Adrenal gland (tissue), 12 donors: ENCODE measurements around the gene CFAP221. TPM values are rescaled to one million over a fixed set of nuclear protein-coding genes. Genes with fewer than 3 reads are reported as not detected.

Experiments used
- DNase-seq, 7 donors: peaks; one replicate each; pipeline ENCODE4 v3.0.0-alpha.2; 2019 to 2020
- H3K27ac ChIP-seq, 5 donors: fragments of 200-600 bp; sonication (generic) in 4 of 5; 1 replicate in 3 of 5; 2 replicates in 2 of 5; pipeline versions ENCODE4 v1.5.1 to v1.8.0; 2016 to 2020; ENCODE audit warnings: mild to moderate bottlenecking in 1 of 5
- H3K27me3 ChIP-seq: fragments of 200-600 bp; 2 replicates; pipeline ENCODE4 v1.8.0; 2021
- H3K36me3 ChIP-seq, 2 donors: fragments of 200-600 bp; replicated peaks in 1 of 2; 1 replicate in 1 of 2; 2 replicates in 1 of 2; pipeline versions ENCODE4 v1.5.1 to v1.8.0; 2018 to 2022
- H3K4me1 ChIP-seq, 2 donors: fragments of 200-600 bp; replicated peaks in 1 of 2; 1 replicate in 1 of 2; 2 replicates in 1 of 2; pipeline versions ENCODE4 v1.5.1 to v1.8.0; 2018 to 2021
- H3K4me3 ChIP-seq, 4 donors: fragments of 200-600 bp; sonication (generic) in 3 of 4; one replicate each; pipeline ENCODE4 v1.5.1; 2016 to 2018
- H3K9me3 ChIP-seq, 3 donors: fragments of 200-600 bp; sonication (generic) in 1 of 3; replicated peaks in 1 of 3; 1 replicate in 2 of 3; 2 replicates in 1 of 3; pipeline versions ENCODE4 v1.5.1 to v1.8.0; 2016 to 2021
- POLR2A ChIP-seq, 2 donors: fragments of 450-650 bp; IDR thresholded peaks; one replicate each; pipeline ENCODE4 v1.6.1; 2017; ENCODE audit warnings: antibody characterized with exemption in 2 of 2, mild to moderate bottlenecking in 2 of 2, moderate library complexity in 1 of 2
- whole genome bisulfite sequencing, 4 donors: extraction: QIAGEN DNeasy Blood & Tissue Kit in 2 of 4; methylation state at CpG; one replicate each; pipeline versions ENCODE4 v1.1.5 to v1.1.7; 2013 to 2017; 5-methylcytosine and 5-hydroxymethylcytosine counted together
- intact Hi-C, 2 donors: fragments of 100-400 bp; cut with DNase I; formaldehyde crosslinking; loops; one replicate each; pipeline versions ENCODE4 v1.14.1 to v1.15.0; 2022 to 2023
- polyA plus RNA-seq, 3 donors: library from polyadenylated mRNA; stranded (reverse); fragments of 200-250 nt in 2 of 3; fragments of 350-450 nt in 1 of 3; fragmentation: Illumina TruSeq in 1 of 3; extraction: RNeasy Lipid Tissue Mini Kit (QIAGEN cat#74804) in 1 of 3; gene quantifications; one replicate each; pipeline ENCODE4 v1.2.3, GENCODE V29; 2013 to 2014
- total RNA-seq, 9 donors: library from RNA; depleted of rRNA in 4 of 9; stranded (reverse); fragments of >200 nt in 4 of 9; fragments of 120-200 nt in 1 of 9; fragmentation: NEBNext Ultra II Directional in 1 of 9; extraction: Animal tissue kit (Norgen Biotek cat#: 25700) in 1 of 9; gene quantifications; one replicate each; pipeline versions ENCODE4 v1.1.0 to v1.2.4, GENCODE V29; 2013 to 2023
- TF ChIP-seq, protein P1 (sequence below), 6 experiments: fragments of 450-650 bp in 4 of 6; fragments of 200-600 bp in 2 of 6; sonication (generic) in 1 of 6; IDR thresholded peaks; 1 replicate in 5 of 6; 2 replicates in 1 of 6; pipeline versions ENCODE4 v1.5.1 to v1.8.0; 2016 to 2021; ENCODE audit warnings: antibody characterized with exemption in 6 of 6, mild to moderate bottlenecking in 2 of 6, moderate library complexity in 1 of 6
- donor health status: healthy with polysubstance abuse.
- donor health status: Bipolar disorder and iron deficiency.
- donor health status: DM: yes; HTN: yes; CAD: no.
- donor health status: DM: no; HTN: no; CAD: no.
- donor health status: DM: no; HTN: no; CAD: no.
- donor health status: DM: yes; HTN: yes; CAD: no.

Gene CFAP221
- total and polyA plus RNA-seq, 12 donors: 1.1 to 14.0 (median 4.4) TPM

DNA sequence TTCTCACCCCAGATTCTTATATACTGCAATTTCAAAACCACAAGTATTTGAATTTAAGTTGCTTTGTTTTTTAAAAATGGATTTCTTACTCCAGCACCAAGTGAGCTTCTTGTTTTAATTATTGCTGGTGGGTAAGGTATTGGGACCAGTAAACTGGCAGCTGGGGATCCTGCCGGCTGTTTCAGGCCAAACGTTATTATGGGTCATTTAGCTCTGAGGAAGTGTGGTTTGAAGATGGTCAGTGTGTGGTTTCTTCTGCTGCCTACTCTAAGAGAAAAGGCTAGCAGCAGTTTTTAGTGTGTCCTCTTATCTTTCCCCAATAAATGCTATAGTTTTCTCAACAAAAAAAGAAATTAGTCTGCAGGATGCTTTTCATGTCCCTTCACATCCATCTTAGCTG is 30.6 kb downstream of the CFAP221 start:
- intact Hi-C loops: no loop called here
- no peaks in the 10 kb centered on the region for H3K9me3 ChIP-seq
- no peak overlapping the region for H3K4me3 ChIP-seq
- TF ChIP-seq, protein P1, sequence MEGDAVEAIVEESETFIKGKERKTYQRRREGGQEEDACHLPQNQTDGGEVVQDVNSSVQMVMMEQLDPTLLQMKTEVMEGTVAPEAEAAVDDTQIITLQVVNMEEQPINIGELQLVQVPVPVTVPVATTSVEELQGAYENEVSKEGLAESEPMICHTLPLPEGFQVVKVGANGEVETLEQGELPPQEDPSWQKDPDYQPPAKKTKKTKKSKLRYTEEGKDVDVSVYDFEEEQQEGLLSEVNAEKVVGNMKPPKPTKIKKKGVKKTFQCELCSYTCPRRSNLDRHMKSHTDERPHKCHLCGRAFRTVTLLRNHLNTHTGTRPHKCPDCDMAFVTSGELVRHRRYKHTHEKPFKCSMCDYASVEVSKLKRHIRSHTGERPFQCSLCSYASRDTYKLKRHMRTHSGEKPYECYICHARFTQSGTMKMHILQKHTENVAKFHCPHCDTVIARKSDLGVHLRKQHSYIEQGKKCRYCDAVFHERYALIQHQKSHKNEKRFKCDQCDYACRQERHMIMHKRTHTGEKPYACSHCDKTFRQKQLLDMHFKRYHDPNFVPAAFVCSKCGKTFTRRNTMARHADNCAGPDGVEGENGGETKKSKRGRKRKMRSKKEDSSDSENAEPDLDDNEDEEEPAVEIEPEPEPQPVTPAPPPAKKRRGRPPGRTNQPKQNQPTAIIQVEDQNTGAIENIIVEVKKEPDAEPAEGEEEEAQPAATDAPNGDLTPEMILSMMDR (IDR thresholded peaks at IDR 0.05): no peak
- no peak for TF ChIP-seq POLR2A (IDR thresholded peaks at IDR 0.05)
- no peaks in the 10 kb centered on the region for H3K27me3 ChIP-seq
- H3K27ac ChIP-seq: no peak overlapping the region
- no peak for DNase-seq
- peaks cover 0 to 12% of the 10 kb centered on the region in 2 donors for H3K4me1 ChIP-seq
- 76 to 82% (median 78%) methylated on average over 2 of the region's 2 CpGs for WGBS, 4 donors
- H3K36me3 ChIP-seq: no peaks in the 10 kb centered on the region

DNA sequence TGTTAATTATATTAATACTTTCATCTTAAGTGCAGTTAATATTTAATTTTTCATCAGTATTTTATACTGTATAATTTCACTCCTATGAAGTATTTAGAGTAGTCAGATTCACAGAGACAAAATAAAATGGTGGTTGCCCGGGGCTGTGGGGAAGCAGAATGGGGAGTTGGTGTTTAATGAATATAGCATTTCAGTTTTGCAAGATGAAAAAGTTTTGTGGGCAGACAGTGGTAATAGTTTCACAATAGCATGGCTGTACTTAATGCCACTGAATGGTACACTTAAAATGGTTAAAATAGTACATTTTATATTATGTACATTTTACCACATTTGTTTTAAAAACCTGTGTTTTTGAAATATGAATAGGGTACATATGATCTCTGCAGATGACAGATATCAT is 31.2 kb downstream of the CFAP221 start:
- no peaks in the 10 kb centered on the region for H3K9me3 ChIP-seq
- no peaks in the 10 kb centered on the region for H3K36me3 ChIP-seq
- H3K27me3 ChIP-seq: no peaks in the 10 kb centered on the region
- H3K27ac ChIP-seq: no peak overlapping the region
- no peak overlapping the region for H3K4me3 ChIP-seq
- no peak for DNase-seq
- intact Hi-C loops: no loop called here
- 81 to 85% (median 82%) methylated on average over 1 of the region's 1 CpG for WGBS, 4 donors
- TF ChIP-seq, protein P1 (IDR thresholded peaks at IDR 0.05): no peak
- no peak for TF ChIP-seq POLR2A (IDR thresholded peaks at IDR 0.05)
- peaks cover 0 to 12% of the 10 kb centered on the region in 2 donors for H3K4me1 ChIP-seq

DNA sequence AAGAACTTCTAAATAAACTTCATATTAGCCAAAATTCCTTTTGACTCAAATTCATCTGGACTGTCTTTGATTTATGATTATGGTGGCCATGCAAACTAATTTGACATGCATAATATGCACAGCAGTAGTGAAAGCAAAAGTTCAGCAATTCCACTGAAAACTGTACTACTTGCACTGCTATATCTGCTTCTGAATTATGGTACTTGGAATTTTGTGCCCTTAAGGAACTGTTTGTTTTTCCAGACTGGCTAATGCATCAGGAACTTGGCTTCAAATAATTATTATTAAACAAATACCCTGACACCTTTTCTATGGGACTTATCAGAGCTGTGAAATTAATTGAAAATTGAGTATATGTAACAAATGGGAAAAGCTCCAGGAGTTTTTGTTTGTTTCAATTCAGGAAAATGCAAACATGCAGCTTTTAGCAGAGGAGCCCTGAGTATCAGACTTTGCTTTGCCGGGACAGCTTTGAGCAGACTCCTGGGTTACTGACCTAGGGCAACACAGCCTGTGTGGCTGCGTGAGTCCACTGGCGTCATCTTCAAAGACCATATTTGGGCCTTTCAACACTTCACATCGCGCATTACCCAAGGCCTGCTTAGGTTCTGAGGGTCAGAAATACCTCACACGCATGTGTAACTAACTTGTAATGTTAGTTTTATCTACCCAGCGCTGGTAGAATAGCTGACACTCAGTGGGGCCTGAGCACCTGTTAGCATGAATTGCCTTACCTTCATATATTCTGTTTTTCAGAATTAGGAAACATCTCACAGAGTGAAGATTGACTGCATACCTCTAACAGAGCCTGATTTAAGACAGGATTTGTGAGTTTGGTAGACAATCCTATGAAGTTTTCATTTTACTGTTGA is 35.4 kb downstream of the CFAP221 start:
- Histone ChIP-seq H3K36me3 (no peaks in the 10 kb centered on the region), H3K4me3 (no peak overlapping the region), H3K4me1 (peaks cover 0 to 12% of the 10 kb centered on the region in 2 donors), H3K9me3 (no peaks in the 10 kb centered on the region), H3K27ac (peak overlapping the region in 1 of 5 donors; percentile 46), H3K27me3 (no peaks in the 10 kb centered on the region)
- intact Hi-C loops: no loop called here
- no peak for TF ChIP-seq POLR2A (IDR thresholded peaks at IDR 0.05)
- TF ChIP-seq, protein P1 (IDR thresholded peaks at IDR 0.05): no peak
- WGBS, 4 donors: 54 to 71% (median 65%) methylated on average over 7 of the region's 7 CpGs
- peak in 6 of 7 donors; percentile 24 to 61 (median 30) for DNase-seq

DNA sequence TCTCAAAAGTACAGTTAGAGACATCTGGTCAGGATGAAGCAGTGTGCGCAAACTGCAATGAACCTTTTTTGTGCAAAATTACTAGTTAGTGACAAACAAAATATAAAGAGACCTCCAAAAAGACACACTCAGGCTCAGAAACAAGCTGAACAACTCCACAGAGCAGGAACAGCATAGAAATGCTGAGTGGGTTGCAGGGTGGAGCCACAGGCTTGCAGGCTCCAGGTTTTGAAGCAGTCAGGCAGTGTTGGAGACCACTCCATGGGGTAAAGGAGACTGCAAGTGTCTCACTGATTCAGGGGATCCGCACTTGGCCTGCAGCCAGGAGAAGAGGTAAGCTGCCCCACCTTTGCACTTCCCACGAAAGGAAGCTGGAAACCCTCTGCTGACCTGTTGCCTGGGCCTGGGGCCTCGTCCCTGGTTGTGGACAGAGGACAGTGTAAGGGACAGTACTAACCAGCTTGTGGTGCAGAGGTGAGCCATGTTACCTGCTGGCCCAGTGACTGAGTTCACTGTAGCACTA is 36.4 kb downstream of the CFAP221 start:
- intact Hi-C loops: no loop called here
- TF ChIP-seq POLR2A (IDR thresholded peaks at IDR 0.05): no peak
- TF ChIP-seq, protein P1 (IDR thresholded peaks at IDR 0.05): no peak
- H3K9me3 ChIP-seq: no peaks in the 10 kb centered on the region

More for the DNA sequence above, 36.4 kb downstream of the CFAP221 start:
- peaks cover 0 to 12% of the 10 kb centered on the region in 2 donors for H3K4me1 ChIP-seq
- no peak overlapping the region for H3K4me3 ChIP-seq
- DNase-seq: no peak
- no peaks in the 10 kb centered on the region for H3K36me3 ChIP-seq
- no peaks in the 10 kb centered on the region for H3K27me3 ChIP-seq
- WGBS, 4 donors: 78 to 97% (median 85%) methylated on average over 2 to 4 of the region's 4 CpGs
- H3K27ac ChIP-seq: no peak overlapping the region
